HepG2 (cell line): ENCODE results near the gene VPS18. TPM values are rescaled to one million over a fixed set of nuclear protein-coding genes. Genes with fewer than 3 reads are reported as not detected.

Experiments used
- ATAC-seq: fragments of 200-7000 bp; cut with Tn5 transposase; 3 replicates; pipeline ENCODE4 v1.9.1; 2020; ENCODE audit warnings: mild to moderate bottlenecking, moderate library complexity
- BruUV-seq: library from RNA; stranded (reverse); fragments of 400-500 nt; replicated peaks from 2 replicates; lab custom pipeline; 2021; lab: Mats Ljungman, UMichigan
- CTCF ChIA-PET: fragments of 300-600 bp; formaldehyde crosslinking; extraction: SDS; loops from one replicate; lab custom pipeline; 2021; ENCODE audit warnings: low total read pairs, inconsistent platforms, low intra/inter-chr PET ratio; lab: Yijun Ruan, JAX
- POLR2A ChIA-PET: fragments of 350-600 bp; sonication (Branson Sonifier 250); formaldehyde crosslinking; loops from one replicate; lab custom pipeline; 2020; ENCODE audit warnings: antibody characterized with exemption, inconsistent platforms; lab: Yijun Ruan, JAX
- DNase-seq: peaks from one replicate; pipeline ENCODE4 v3.0.0-alpha.2; 2015; ENCODE audit warnings: low spot score
- FAIRE-seq: peaks from 3 replicates; lab custom pipeline; 2011; peaks lifted over from hg19 to GRCh38; lab: Jason Lieb, UNC
- H2AFZ ChIP-seq: one replicate; pipeline ENCODE4 v1.6.1; 2011; ENCODE audit warnings: low read length, inconsistent platforms
- H3K27ac ChIP-seq: fragments of 300-600 bp; 3 replicates; pipeline ENCODE4 v1.8.0; 2011; ENCODE audit warnings: mixed run types, mild to moderate bottlenecking, mixed read lengths, low read length, inconsistent platforms; ENCODE audit not compliant: insufficient read depth; ENCODE audit errors: extremely low read length
- H3K27me3 ChIP-seq, 2 experiments: fragments of 200-600 bp in 1 of 2; 2 replicates in 1 of 2; 3 replicates in 1 of 2; pipeline versions ENCODE4 v1.6.0 to v1.8.0; 2011; ENCODE audit warnings: low read length in 2 of 2, mild to moderate bottlenecking in 2 of 2, moderate library complexity in 2 of 2, inconsistent platforms in 1 of 2; ENCODE audit not compliant: insufficient read depth in 2 of 2, control insufficient read depth in 1 of 2
- H3K36me3 ChIP-seq, 2 experiments: fragments of 200-600 bp in 1 of 2; replicated peaks in 1 of 2; 2 replicates in 1 of 2; 3 replicates in 1 of 2; pipeline versions ENCODE4 v1.5.1 to v1.8.0; 2011; ENCODE audit warnings: low read length in 2 of 2, inconsistent platforms in 1 of 2; ENCODE audit not compliant: insufficient read depth in 2 of 2, control insufficient read depth in 1 of 2
- H3K4me1 ChIP-seq: 2 replicates; pipeline ENCODE4 v1.5.1; 2012; ENCODE audit warnings: low read length, inconsistent platforms; ENCODE audit not compliant: insufficient read depth
- H3K4me2 ChIP-seq: 2 replicates; pipeline ENCODE4 v1.6.0; 2011; ENCODE audit warnings: low read depth, low read length, inconsistent platforms
- H3K4me3 ChIP-seq, 3 experiments: fragments of 200-600 bp in 1 of 3; sonication (generic), shearing (Covaris generic) in 1 of 3; replicated peaks in 1 of 3; 2 replicates each; pipeline ENCODE4 v1.5.1; 2011 to 2016; ENCODE audit warnings: low read length in 3 of 3, inconsistent platforms in 2 of 3, low read depth in 2 of 3, mild to moderate bottlenecking in 2 of 3, control low read depth in 1 of 3, mixed read lengths in 1 of 3; ENCODE audit not compliant: insufficient read depth in 1 of 3
- H3K79me2 ChIP-seq: one replicate; pipeline ENCODE4 v1.6.1; 2011; ENCODE audit warnings: low read length, inconsistent platforms; ENCODE audit not compliant: insufficient read depth
- H3K9ac ChIP-seq: 2 replicates; pipeline ENCODE4 v1.6.0; 2011; ENCODE audit warnings: mild to moderate bottlenecking, low read depth, low read length, inconsistent platforms; ENCODE audit not compliant: insufficient read depth
- H3K9me3 ChIP-seq: 2 replicates; pipeline ENCODE4 v1.5.1; 2012; ENCODE audit warnings: mild to moderate bottlenecking, low read length
- H4K20me1 ChIP-seq: 2 replicates; pipeline ENCODE4 v1.6.0; 2011; ENCODE audit warnings: inconsistent platforms, mild to moderate bottlenecking, low read length, moderate library complexity; ENCODE audit not compliant: insufficient read depth
- BRF2 ChIP-seq: sonication (generic); formaldehyde crosslinking; IDR thresholded peaks from 2 replicates; pipeline ENCODE4 v1.8.1; 2022; ENCODE audit warnings: mild to moderate bottlenecking, missing genetic modification reagents
- HNRNPK ChIP-seq: fragments of 200-400 bp; formaldehyde crosslinking; IDR thresholded peaks from 2 replicates; pipeline ENCODE4 v1.6.1; 2018; ENCODE audit warnings: low read length, low read depth, moderate library complexity, mild to moderate bottlenecking; ENCODE audit not compliant: poor library complexity, severe bottlenecking
- HNRNPL ChIP-seq: fragments of 200-400 bp; formaldehyde crosslinking; IDR thresholded peaks from 2 replicates; pipeline ENCODE4 v1.6.1; 2017; ENCODE audit warnings: mild to moderate bottlenecking, low read depth, low read length
- SCMH1 ChIP-seq: sonication (generic); formaldehyde crosslinking; IDR thresholded peaks from 2 replicates; pipeline ENCODE4 v1.9.0; 2021; ENCODE audit warnings: missing genetic modification reagents, mild to moderate bottlenecking, borderline replicate concordance
- SETDB1 ChIP-seq: sonication (generic); formaldehyde crosslinking; IDR thresholded peaks from 2 replicates; pipeline ENCODE4 v1.5.1; 2020; ENCODE audit warnings: missing genetic modification reagents, mild to moderate bottlenecking, borderline replicate concordance
- SP4 ChIP-seq: sonication (generic); formaldehyde crosslinking; IDR thresholded peaks from 2 replicates; pipeline ENCODE4 v1.8.1; 2023; ENCODE audit warnings: mild to moderate bottlenecking, missing genetic modification reagents
- ZBTB3 ChIP-seq: sonication (generic); formaldehyde crosslinking; IDR thresholded peaks from 2 replicates; pipeline ENCODE4 v1.4.0; 2020; ENCODE audit warnings: low read depth, mild to moderate bottlenecking, moderate library complexity, missing genetic modification reagents, borderline replicate concordance
- ZNF557 ChIP-seq: sonication (generic); formaldehyde crosslinking; IDR thresholded peaks from 2 replicates; pipeline ENCODE4 v1.4.0; 2020; ENCODE audit warnings: missing genetic modification reagents
- ZNF580 ChIP-seq: IDR thresholded peaks from 2 replicates; pipeline ENCODE4 v1.6.1; 2016; ENCODE audit warnings: low read depth, borderline replicate concordance
- WGBS: methylation state at CpG from one replicate; pipeline ENCODE4 v1.1.6; 2017; ENCODE audit warnings: low lambda C conversion rate; 5-methylcytosine and 5-hydroxymethylcytosine counted together
- in situ Hi-C: cut with HindIII; loops from 2 replicates; pipeline ENCODE4 v1.10.0; 2017; ENCODE audit warnings: low pct_unique_long_range_greater_than_20kb; ENCODE audit not compliant: extremely low pct_ligation_motif_present
- intact Hi-C: fragments of 100-400 bp; cut with micrococcal nuclease; formaldehyde crosslinking; loops from one replicate; pipeline ENCODE4 v1.10.0; 2022; ENCODE audit not compliant: unreplicated experiment
- polyA plus RNA-seq, 8 experiments: library from polyadenylated mRNA; depleted of rRNA in 3 of 8; stranded (reverse) in 7 of 8; unstranded in 1 of 8; fragments of >200 nt; fragmentation: Illumina TruSeq in 4 of 8; extraction: Trizol in 4 of 8; gene quantifications; 2 replicates each; pipeline versions ENCODE4 v1.2.1 to v1.2.3, GENCODE V29; 2011 to 2016; ENCODE audit warnings: low read depth in 4 of 8, missing spikeins in 1 of 8, mixed read lengths in 1 of 8; ENCODE audit not compliant: insufficient read depth in 1 of 8
- total RNA-seq, 5 experiments: library from RNA; depleted of rRNA; stranded (reverse); fragments of >200 nt; fragmentation: Illumina TruSeq; extraction: Trizol; gene quantifications; 2 replicates each; pipeline ENCODE4 v1.2.3, GENCODE V29; 2016; ENCODE audit warnings: low read depth in 1 of 5

VPS18 gene
- total and polyA plus RNA-seq, 2 of the 13 experiments (the other 11 are each of a cell fraction or from before 2014, with no cell fraction given) = 5.8 to 17.0 TPM

GRCh38 chr15:40927495-40927872 is 33.2 kb downstream of the VPS18 start:
- Histone ChIP-seq H3K27ac (no peak overlapping the region), H3K36me3 (no peaks in the 10 kb centered on the region), H3K79me2 (no peaks in the 10 kb centered on the region), H3K27me3 (peaks cover 12 to 86% of the 10 kb centered on the region in 2 experiments), H4K20me1 (no peaks in the 10 kb centered on the region), H3K4me3 (peak overlapping the region in 1 of 3 experiments; percentile 72; a peak in 3 of 6 replicates), H3K9me3 (no peaks in the 10 kb centered on the region), H2AFZ (no peak overlapping the region), H3K4me2 (no peak overlapping the region), H3K9ac (no peak overlapping the region), H3K4me1 (peaks cover 78% of the 10 kb centered on the region)
- FAIRE-seq = no peak
- no peak for ATAC-seq
- BruUV-seq = no TSS peak
- intact Hi-C loops (no loop called here), in situ Hi-C loops (no loop called here)
- ChIA-PET CTCF (no interaction called here), POLR2A (no interaction called here)
- TF ChIP-seq BRF2 (CRISPR knock-in tag) (no peak), HNRNPK (peak; percentile 82), ZNF557 (no peak), ZBTB3 (CRISPR knock-in tag) (no peak), SETDB1 (CRISPR knock-in tag) (no peak), HNRNPL (no peak), SCMH1 (CRISPR knock-in tag) (no peak), ZNF580 (CRISPR knock-in tag) (no peak), SP4 (CRISPR knock-in tag) (no peak)
- DNase-seq = no peak
- 31% methylated on average over 13 of the region's 24 CpGs for WGBS
